Globus pallidus (tissue), 1 donor: ENCODE measurements around the gene VGF.

ENCODE experiments used
- DNase-seq: peaks from one replicate; pipeline ENCODE4 v3.0.0-alpha.2; 2015; ENCODE audit warnings: low spot score

Gene VGF

GRCh38 chr7:101185258-101185839 lies 20.0 kb upstream of the VGF start:
- DNase-seq: no peak

GRCh38 chr7:101180130-101180755 lies 14.9 kb upstream of the VGF start, which contains the start of gene NAT16:
TSS of gene NAT16 (minus strand) at chr7:101180293. CDS start at chr7:101174807, 5,486 bp downstream.
- DNase-seq: no peak

- DNase-seq: no peak
These were observed 14.3 kb upstream of the VGF start for GRCh38 chr7:101179713-101180112.

GRCh38 chr7:101179117-101179516 lies 13.7 kb upstream of the VGF start:
- DNase-seq: no peak

- DNase-seq: no peak
These were observed 12.3 kb upstream of the VGF start for GRCh38 chr7:101177644-101178043.

- no peak for DNase-seq
These were observed 10.3 kb upstream of the VGF start for GRCh38 chr7:101175664-101176063.

- DNase-seq: no peak
These were observed 9.0 kb upstream of the VGF start for GRCh38 chr7:101174322-101174854.

- no peak for DNase-seq
These were observed 8.4 kb upstream of the VGF start for GRCh38 chr7:101173752-101174244.

- DNase-seq: no peak
These were observed 7.7 kb upstream of the VGF start for GRCh38 chr7:101172854-101173751.

- DNase-seq: no peak
These were observed 6.9 kb upstream of the VGF start for GRCh38 chr7:101172005-101172853.

GRCh38 chr7:101171442-101171837 lies 6.1 kb upstream of the VGF start:
- DNase-seq: no peak

GRCh38 chr7:101170617-101171441 lies 5.5 kb upstream of the VGF start:
- DNase-seq: no peak

- DNase-seq: no peak
These were observed 4.6 kb upstream of the VGF start for GRCh38 chr7:101169838-101170551.

GRCh38 chr7:101169110-101169837 lies 3.9 kb upstream of the VGF start:
- no peak for DNase-seq

- DNase-seq: no peak
These were observed 3.2 kb upstream of the VGF start for GRCh38 chr7:101168412-101169049.

- no peak for DNase-seq
These were observed 2.5 kb upstream of the VGF start for GRCh38 chr7:101167645-101168411.

- no peak for DNase-seq
These were observed 1.7 kb upstream of the VGF start for GRCh38 chr7:101166909-101167644.

- DNase-seq: no peak
These were observed 1.2 kb upstream of the VGF start for GRCh38 chr7:101166648-101166908.
